K562 (cell line): Measurements from ENCODE around the gene WDR54. TPM values are rescaled to one million over a fixed set of nuclear protein-coding genes. Genes with fewer than 3 reads are reported as not detected.

ENCODE experiments used
- E2F8 ChIP-seq: fragments of 450-650 bp; IDR thresholded peaks from 2 replicates; pipeline ENCODE4 v1.7.1; 2018; ENCODE audit warnings: mild to moderate bottlenecking, low read depth; ENCODE audit not compliant: partially characterized antibody
- KDM4B ChIP-seq, 2 experiments: fragments of 450-650 bp in 1 of 2; sonication (generic) in 1 of 2; IDR thresholded peaks; 2 replicates each; pipeline ENCODE4 v1.6.1; 2016 to 2017; ENCODE audit warnings: borderline replicate concordance in 2 of 2, antibody characterized with exemption in 1 of 2, low read depth in 1 of 2, mild to moderate bottlenecking in 1 of 2
- MBD1 ChIP-seq: fragments of 250-450 bp; sonication (Bioruptor Pico); IDR thresholded peaks from 2 replicates; pipeline ENCODE4 v1.8.0; 2022; ENCODE audit warnings: inconsistent platforms
- MECOM ChIP-seq: fragments of 250-450 bp; sonication (Bioruptor Pico); IDR thresholded peaks from 2 replicates; pipeline ENCODE4 v1.8.0; 2022; ENCODE audit warnings: inconsistent platforms
- NR2C2 ChIP-seq, 2 experiments: fragments of 200-800 bp in 1 of 2; sonication (Bioruptor generic) in 1 of 2; sonication (generic) in 1 of 2; formaldehyde crosslinking in 1 of 2; IDR thresholded peaks; 2 replicates each; pipeline versions ENCODE4 v1.6.1 to v1.8.0; 2016 to 2022; ENCODE audit warnings: mild to moderate bottlenecking in 1 of 2, missing compliant biosample characterization in 1 of 2, missing genetic modification characterization in 1 of 2, missing genetic modification reagents in 1 of 2
- TOE1 ChIP-seq, 2 experiments: fragments of 450-650 bp in 1 of 2; sonication (generic) in 1 of 2; formaldehyde crosslinking in 1 of 2; IDR thresholded peaks; 2 replicates each; pipeline versions ENCODE4 v1.7.1 to v1.8.0; 2016 to 2022; ENCODE audit warnings: borderline replicate concordance in 2 of 2, mild to moderate bottlenecking in 2 of 2, antibody characterized with exemption in 1 of 2, inconsistent platforms in 1 of 2, low read depth in 1 of 2, missing genetic modification reagents in 1 of 2, moderate library complexity in 1 of 2
- ZNF311 ChIP-seq: fragments of 250-450 bp; sonication (Bioruptor Pico); IDR thresholded peaks from 2 replicates; pipeline ENCODE4 v1.4.0; 2020; ENCODE audit warnings: mild to moderate bottlenecking, moderate library complexity
- ZNF431 ChIP-seq: sonication (generic); formaldehyde crosslinking; IDR thresholded peaks from 2 replicates; pipeline ENCODE4 v1.8.0; 2022; ENCODE audit warnings: mild to moderate bottlenecking, missing genetic modification reagents
- ZNF609 ChIP-seq: sonication (generic); formaldehyde crosslinking; IDR thresholded peaks from 2 replicates; pipeline ENCODE4 v1.8.1; 2023; ENCODE audit warnings: missing genetic modification reagents, mild to moderate bottlenecking, borderline replicate concordance
- polyA plus RNA-seq, 8 experiments: library from polyadenylated mRNA; depleted of rRNA in 4 of 8; stranded (reverse) in 5 of 8; unstranded in 3 of 8; fragments of >200 nt; fragmentation: Nextera tagmentation in 2 of 8; fragmentation: Illumina TruSeq in 1 of 8; extraction: Ambion mirVana in 2 of 8; extraction: Trizol in 1 of 8; gene quantifications; 2 replicates each; pipeline versions ENCODE4 v1.2.1 to v1.2.3, GENCODE V29; 2011 to 2014; ENCODE audit warnings: inconsistent platforms in 1 of 8, missing spikeins in 1 of 8
- total RNA-seq, 7 experiments: library from RNA; depleted of rRNA in 6 of 7; stranded (reverse); fragments of >200 nt in 6 of 7; fragmentation: Illumina TruSeq in 2 of 7; extraction: Trizol in 2 of 7; gene quantifications; 2 replicates each; pipeline versions ENCODE4 v1.2.1 to v1.2.3, GENCODE V29; 2011 to 2021; ENCODE audit warnings: low replicate concordance in 1 of 7
- TF ChIP-seq, protein P1 (sequence below): fragments of 250-450 bp; sonication (Bioruptor Pico); IDR thresholded peaks from 2 replicates; pipeline ENCODE4 v1.4.0; 2020

Gene WDR54
- total and polyA plus RNA-seq, 9 of the 15 experiments (the other 6 are each of a cell fraction or from before 2014, with no cell fraction given) = 5.2 to 15.2 (median 7.4) TPM

GRCh38 chr2:74425523-74425922, 4.0 kb downstream of the WDR54 start (continued):
- TF ChIP-seq, protein P1, sequence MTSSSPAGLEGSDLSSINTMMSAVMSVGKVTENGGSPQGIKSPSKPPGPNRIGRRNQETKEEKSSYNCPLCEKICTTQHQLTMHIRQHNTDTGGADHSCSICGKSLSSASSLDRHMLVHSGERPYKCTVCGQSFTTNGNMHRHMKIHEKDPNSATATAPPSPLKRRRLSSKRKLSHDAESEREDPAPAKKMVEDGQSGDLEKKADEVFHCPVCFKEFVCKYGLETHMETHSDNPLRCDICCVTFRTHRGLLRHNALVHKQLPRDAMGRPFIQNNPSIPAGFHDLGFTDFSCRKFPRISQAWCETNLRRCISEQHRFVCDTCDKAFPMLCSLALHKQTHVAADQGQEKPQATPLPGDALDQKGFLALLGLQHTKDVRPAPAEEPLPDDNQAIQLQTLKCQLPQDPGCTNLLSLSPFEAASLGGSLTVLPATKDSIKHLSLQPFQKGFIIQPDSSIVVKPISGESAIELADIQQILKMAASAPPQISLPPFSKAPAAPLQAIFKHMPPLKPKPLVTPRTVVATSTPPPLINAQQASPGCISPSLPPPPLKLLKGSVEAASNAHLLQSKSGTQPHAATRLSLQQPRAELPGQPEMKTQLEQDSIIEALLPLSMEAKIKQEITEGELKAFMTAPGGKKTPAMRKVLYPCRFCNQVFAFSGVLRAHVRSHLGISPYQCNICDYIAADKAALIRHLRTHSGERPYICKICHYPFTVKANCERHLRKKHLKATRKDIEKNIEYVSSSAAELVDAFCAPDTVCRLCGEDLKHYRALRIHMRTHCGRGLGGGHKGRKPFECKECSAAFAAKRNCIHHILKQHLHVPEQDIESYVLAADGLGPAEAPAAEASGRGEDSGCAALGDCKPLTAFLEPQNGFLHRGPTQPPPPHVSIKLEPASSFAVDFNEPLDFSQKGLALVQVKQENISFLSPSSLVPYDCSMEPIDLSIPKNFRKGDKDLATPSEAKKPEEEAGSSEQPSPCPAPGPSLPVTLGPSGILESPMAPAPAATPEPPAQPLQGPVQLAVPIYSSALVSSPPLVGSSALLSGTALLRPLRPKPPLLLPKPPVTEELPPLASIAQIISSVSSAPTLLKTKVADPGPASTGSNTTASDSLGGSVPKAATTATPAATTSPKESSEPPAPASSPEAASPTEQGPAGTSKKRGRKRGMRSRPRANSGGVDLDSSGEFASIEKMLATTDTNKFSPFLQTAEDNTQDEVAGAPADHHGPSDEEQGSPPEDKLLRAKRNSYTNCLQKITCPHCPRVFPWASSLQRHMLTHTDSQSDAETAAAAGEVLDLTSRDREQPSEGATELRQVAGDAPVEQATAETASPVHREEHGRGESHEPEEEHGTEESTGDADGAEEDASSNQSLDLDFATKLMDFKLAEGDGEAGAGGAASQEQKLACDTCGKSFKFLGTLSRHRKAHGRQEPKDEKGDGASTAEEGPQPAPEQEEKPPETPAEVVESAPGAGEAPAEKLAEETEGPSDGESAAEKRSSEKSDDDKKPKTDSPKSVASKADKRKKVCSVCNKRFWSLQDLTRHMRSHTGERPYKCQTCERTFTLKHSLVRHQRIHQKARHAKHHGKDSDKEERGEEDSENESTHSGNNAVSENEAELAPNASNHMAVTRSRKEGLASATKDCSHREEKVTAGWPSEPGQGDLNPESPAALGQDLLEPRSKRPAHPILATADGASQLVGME = no peak
- TF ChIP-seq NR2C2 (CRISPR knock-in tag; IDR thresholded peaks at IDR 0.05) (no peak), NR2C2 (tag; IDR thresholded peaks at IDR 0.05) (no peak), ZNF609 (CRISPR knock-in tag) (no peak), TOE1 (IDR thresholded peaks at IDR 0.05; ENCODE audit: borderline replicate concordance) (no peak), TOE1 (CRISPR knock-in tag; IDR thresholded peaks at IDR 0.05; ENCODE audit: borderline replicate concordance, low read depth) (no peak), MECOM (no peak), KDM4B (IDR thresholded peaks at IDR 0.05; ENCODE audit: borderline replicate concordance in 2 of 2, low read depth in 1 of 2) (no peak), ZNF431 (CRISPR knock-in tag) (no peak), MBD1 (CRISPR knock-in tag) (no peak), E2F8 (no peak), ZNF311 (no peak)
